Gastrocnemius medialis (tissue), 4 donors: ENCODE measurements around the gene PTCSC3. TPM values are rescaled to one million over a fixed set of nuclear protein-coding genes. Genes with fewer than 3 reads are reported as not detected.

ENCODE experiments used
- ATAC-seq, 2 donors: fragments of 150-250 bp; one replicate each; pipeline ENCODE4 v1.9.1; 2016
- DNase-seq, 2 donors: peaks; one replicate each; pipeline ENCODE4 v3.0.0-alpha.2; 2019
- H3K27ac ChIP-seq, 4 donors: fragments of 200-600 bp; sonication (generic); 1 replicate in 1 of 4; 2 replicates in 3 of 4; pipeline ENCODE4 v1.5.1; 2016 to 2018; ENCODE audit warnings: mild to moderate bottlenecking in 2 of 4, moderate library complexity in 1 of 4
- H3K27me3 ChIP-seq, 3 donors: fragments of 200-600 bp; sonication (generic) in 2 of 3; 1 replicate in 1 of 3; 2 replicates in 2 of 3; pipeline versions ENCODE4 v1.5.1 to v1.6.0; 2016 to 2019; ENCODE audit warnings: mild to moderate bottlenecking in 1 of 3, moderate library complexity in 1 of 3
- H3K36me3 ChIP-seq, 2 donors: fragments of 200-600 bp; sonication (generic) in 1 of 2; one replicate each; pipeline ENCODE4 v1.5.1; 2017 to 2018
- H3K4me1 ChIP-seq, 2 donors: fragments of 200-600 bp; sonication (generic) in 1 of 2; one replicate each; pipeline ENCODE4 v1.5.1; 2016 to 2017; ENCODE audit warnings: mild to moderate bottlenecking in 2 of 2
- H3K4me3 ChIP-seq, 4 donors: fragments of 200-600 bp; sonication (generic) in 3 of 4; 1 replicate in 1 of 4; 2 replicates in 3 of 4; pipeline ENCODE4 v1.5.1; 2016 to 2019; ENCODE audit warnings: mild to moderate bottlenecking in 2 of 4
- H3K9me3 ChIP-seq, 3 donors: fragments of 200-600 bp; sonication (generic) in 2 of 3; 1 replicate in 1 of 3; 2 replicates in 2 of 3; pipeline ENCODE4 v1.5.1; 2016 to 2019
- CTCF ChIP-seq, 5 experiments: fragments of 450-650 bp in 3 of 5; fragments of 200-600 bp in 2 of 5; sonication (generic) in 2 of 5; IDR thresholded peaks in 4 of 5; conservative IDR thresholded peaks in 1 of 5; 1 replicate in 4 of 5; 2 replicates in 1 of 5; pipeline ENCODE4 v1.5.1; 2016 to 2019; ENCODE audit warnings: antibody characterized with exemption in 5 of 5, mild to moderate bottlenecking in 3 of 5, moderate library complexity in 3 of 5
- POLR2A ChIP-seq, 2 donors: fragments of 450-650 bp; IDR thresholded peaks; one replicate each; pipeline ENCODE4 v1.6.1; 2017; ENCODE audit warnings: antibody characterized with exemption in 2 of 2, mild to moderate bottlenecking in 2 of 2, moderate library complexity in 2 of 2
- in situ Hi-C, 4 donors: fragments of 200-750 bp; cut with MboI; loops; one replicate each; pipeline versions ENCODE4 v1.15.0 to v1.8.0; 2017; ENCODE audit warnings: low sequenced_read_pairs in 4 of 4
- intact Hi-C: fragments of 100-400 bp; cut with DNase I; formaldehyde crosslinking; loops from one replicate; pipeline ENCODE4 v1.15.1; 2023; ENCODE audit warnings: low total_unique reads
- total RNA-seq, 4 donors: library from RNA; depleted of rRNA; stranded (reverse); fragments of >200 nt; gene quantifications; one replicate each; pipeline versions ENCODE4 v1.1.0 to v1.2.3, GENCODE V29; 2016

The PTCSC3 gene
- total RNA-seq, result not detected

- intact Hi-C loops (no loop called here), in situ Hi-C loops (no loop called here)
- TF ChIP-seq CTCF (IDR thresholded peaks at IDR 0.05 in 4 of 5, conservative IDR thresholded peaks at IDR 0.05 in 1 of 5), result no peak
- no peak for TF ChIP-seq POLR2A (IDR thresholded peaks at IDR 0.05)
Observed at GRCh38 chr14:36176524-36176923, at the start of gene PTCSC3. TSS of gene PTCSC3 (minus strand) at chr14:36176722.

GRCh38 chr14:36226164-36226563 is 49.6 kb upstream of the PTCSC3 start:
- intact Hi-C loops, result no loop called here

More at GRCh38 chr14:36176524-36176923, at the start of gene PTCSC3:
- no peak within 1 kb of the TSS for H3K4me3 ChIP-seq
- H3K9me3 ChIP-seq, result no peaks in the 10 kb centered on the region
- no peaks in the 10 kb centered on the region for H3K36me3 ChIP-seq
- H3K27me3 ChIP-seq, result no peaks in the 10 kb centered on the region
- no peak for DNase-seq
- no peak within 1 kb of the TSS for H3K27ac ChIP-seq
- no peak for ATAC-seq
- H3K4me1 ChIP-seq, result no peaks in the 10 kb centered on the region

GRCh38 chr14:36224176-36224575 is 47.7 kb upstream of the PTCSC3 start:
- in situ Hi-C loops (no loop called here), intact Hi-C loops (no loop called here)
- H3K27me3 ChIP-seq, result no peaks in the 10 kb centered on the region
- no peak for ATAC-seq
- no peak for TF ChIP-seq CTCF (IDR thresholded peaks at IDR 0.05 in 4 of 5, conservative IDR thresholded peaks at IDR 0.05 in 1 of 5)
- no peak for TF ChIP-seq POLR2A (IDR thresholded peaks at IDR 0.05)
- no peaks in the 10 kb centered on the region for H3K36me3 ChIP-seq
- H3K4me1 ChIP-seq, result no peaks in the 10 kb centered on the region
- H3K27ac ChIP-seq, result no peak overlapping the region
- no peak overlapping the region for H3K4me3 ChIP-seq
- H3K9me3 ChIP-seq, result no peaks in the 10 kb centered on the region
- no peak for DNase-seq

More at GRCh38 chr14:36226164-36226563, 49.6 kb upstream of the PTCSC3 start:
- Histone ChIP-seq H3K36me3 (no peaks in the 10 kb centered on the region), H3K4me1 (no peaks in the 10 kb centered on the region), H3K4me3 (no peak overlapping the region), H3K27ac (no peak overlapping the region), H3K9me3 (no peaks in the 10 kb centered on the region), H3K27me3 (no peaks in the 10 kb centered on the region)
- no peak for ATAC-seq
- DNase-seq, result no peak
- TF ChIP-seq CTCF (IDR thresholded peaks at IDR 0.05 in 4 of 5, conservative IDR thresholded peaks at IDR 0.05 in 1 of 5) (no peak), POLR2A (IDR thresholded peaks at IDR 0.05) (no peak)
- in situ Hi-C loops, result no loop called here

GRCh38 chr14:36223558-36223957 is 47.0 kb upstream of the PTCSC3 start:
- intact Hi-C loops (no loop called here), in situ Hi-C loops (no loop called here)
- no peaks in the 10 kb centered on the region for H3K9me3 ChIP-seq
- H3K27me3 ChIP-seq, result no peaks in the 10 kb centered on the region
- no peaks in the 10 kb centered on the region for H3K4me1 ChIP-seq
- no peak overlapping the region for H3K4me3 ChIP-seq
- H3K27ac ChIP-seq, result no peak overlapping the region
- DNase-seq (no peak), ATAC-seq (no peak)
- TF ChIP-seq POLR2A (IDR thresholded peaks at IDR 0.05) (no peak), CTCF (IDR thresholded peaks at IDR 0.05 in 4 of 5, conservative IDR thresholded peaks at IDR 0.05 in 1 of 5) (no peak)
- no peaks in the 10 kb centered on the region for H3K36me3 ChIP-seq

- in situ Hi-C loops, result no loop called here
Observed at GRCh38 chr14:36222952-36223468, 46.5 kb upstream of the PTCSC3 start.

More at GRCh38 chr14:36222952-36223468, 46.5 kb upstream of the PTCSC3 start:
- DNase-seq, result no peak
- no peak overlapping the region for H3K4me3 ChIP-seq
- no peaks in the 10 kb centered on the region for H3K27me3 ChIP-seq
- H3K4me1 ChIP-seq, result no peaks in the 10 kb centered on the region
- no peaks in the 10 kb centered on the region for H3K9me3 ChIP-seq
- no peaks in the 10 kb centered on the region for H3K36me3 ChIP-seq
- no peak for TF ChIP-seq CTCF (IDR thresholded peaks at IDR 0.05 in 4 of 5, conservative IDR thresholded peaks at IDR 0.05 in 1 of 5)
- TF ChIP-seq POLR2A (IDR thresholded peaks at IDR 0.05), result no peak
- intact Hi-C loops, result no loop called here
- ATAC-seq, result no peak
- H3K27ac ChIP-seq, result no peak overlapping the region
